HepG2 (cell line): Measurements from ENCODE around the gene COMMD1. TPM values are rescaled to one million over a fixed set of nuclear protein-coding genes. Genes with fewer than 3 reads are reported as not detected.

Source experiments
- AKAP8 ChIP-seq: sonication (generic); formaldehyde crosslinking; IDR thresholded peaks from 2 replicates; pipeline ENCODE4 v1.5.1; 2020; ENCODE audit warnings: mild to moderate bottlenecking, missing genetic modification reagents
- CAMTA2 ChIP-seq: sonication (generic); formaldehyde crosslinking; IDR thresholded peaks from 2 replicates; pipeline ENCODE4 v1.4.0; 2020; ENCODE audit warnings: mild to moderate bottlenecking, missing genetic modification reagents, borderline replicate concordance
- GTF2F1 ChIP-seq: fragments of 150-350 bp; IDR thresholded peaks from 2 replicates; pipeline ENCODE4 v1.6.1; 2014; ENCODE audit warnings: low read length
- NFRKB ChIP-seq: fragments of 450-650 bp; IDR thresholded peaks from 2 replicates; pipeline ENCODE4 v1.6.1; 2017
- NPAS2 ChIP-seq: sonication (generic); formaldehyde crosslinking; IDR thresholded peaks from 2 replicates; pipeline ENCODE4 v1.8.0; 2022; ENCODE audit warnings: mild to moderate bottlenecking, missing genetic modification reagents, borderline replicate concordance
- NRL ChIP-seq: sonication (generic); formaldehyde crosslinking; IDR thresholded peaks from 2 replicates; pipeline ENCODE4 v1.5.0; 2020; ENCODE audit warnings: missing genetic modification reagents, mild to moderate bottlenecking, moderate library complexity, borderline replicate concordance
- SMC3 ChIP-seq: IDR thresholded peaks from 2 replicates; pipeline ENCODE4 v1.6.1; 2011; ENCODE audit warnings: low read length, improper control_type of control experiment
- STAT5B ChIP-seq: sonication (generic); formaldehyde crosslinking; IDR thresholded peaks from 2 replicates; pipeline ENCODE4 v1.4.0; 2020; ENCODE audit warnings: missing genetic modification reagents
- ZBTB21 ChIP-seq: sonication (generic); formaldehyde crosslinking; IDR thresholded peaks from 2 replicates; pipeline ENCODE4 v1.4.0; 2020; ENCODE audit warnings: missing genetic modification reagents
- ZNF331 ChIP-seq: sonication (generic); formaldehyde crosslinking; IDR thresholded peaks from 2 replicates; pipeline ENCODE4 v1.4.0; 2020; ENCODE audit warnings: missing genetic modification reagents
- ZNF546 ChIP-seq: sonication (generic); formaldehyde crosslinking; conservative IDR thresholded peaks from 2 replicates; pipeline ENCODE4 v1.8.1; 2023; ENCODE audit warnings: mild to moderate bottlenecking, missing genetic modification reagents
- ZNF83 ChIP-seq: sonication (generic); formaldehyde crosslinking; IDR thresholded peaks from 2 replicates; pipeline ENCODE4 v1.4.0; 2020; ENCODE audit warnings: missing genetic modification reagents, mild to moderate bottlenecking, borderline replicate concordance
- polyA plus RNA-seq, 8 experiments: library from polyadenylated mRNA; depleted of rRNA in 3 of 8; stranded (reverse) in 7 of 8; unstranded in 1 of 8; fragments of >200 nt; fragmentation: Illumina TruSeq in 4 of 8; extraction: Trizol in 4 of 8; gene quantifications; 2 replicates each; pipeline versions ENCODE4 v1.2.1 to v1.2.3, GENCODE V29; 2011 to 2016; ENCODE audit warnings: low read depth in 4 of 8, missing spikeins in 1 of 8, mixed read lengths in 1 of 8; ENCODE audit not compliant: insufficient read depth in 1 of 8
- total RNA-seq, 5 experiments: library from RNA; depleted of rRNA; stranded (reverse); fragments of >200 nt; fragmentation: Illumina TruSeq; extraction: Trizol; gene quantifications; 2 replicates each; pipeline ENCODE4 v1.2.3, GENCODE V29; 2016; ENCODE audit warnings: low read depth in 1 of 5
- TF ChIP-seq, protein P1 (sequence below): sonication (generic); formaldehyde crosslinking; IDR thresholded peaks from 2 replicates; pipeline ENCODE4 v1.8.1; 2023; ENCODE audit warnings: missing genetic modification reagents, inconsistent platforms, borderline replicate concordance
- TF ChIP-seq, protein P2 (sequence below): sonication (generic); formaldehyde crosslinking; IDR thresholded peaks from 2 replicates; pipeline ENCODE4 v1.9.0; 2021; ENCODE audit warnings: missing genetic modification reagents, borderline replicate concordance
- TF ChIP-seq, protein P3 (sequence below): sonication (generic); formaldehyde crosslinking; IDR thresholded peaks from 2 replicates; pipeline ENCODE4 v1.4.0; 2020; ENCODE audit warnings: missing genetic modification reagents
- TF ChIP-seq, protein P4 (sequence below): sonication (generic); formaldehyde crosslinking; IDR thresholded peaks from 2 replicates; pipeline ENCODE4 v1.4.0; 2020; ENCODE audit warnings: missing genetic modification reagents, borderline replicate concordance
- TF ChIP-seq, protein P5 (sequence below), 2 experiments: fragments of 450-650 bp in 1 of 2; sonication (generic) in 1 of 2; formaldehyde crosslinking; IDR thresholded peaks; 2 replicates each; pipeline versions ENCODE4 v1.5.0 to v1.8.0; 2020 to 2022; ENCODE audit warnings: mild to moderate bottlenecking in 1 of 2, missing genetic modification reagents in 1 of 2

The COMMD1 gene
- total and polyA plus RNA-seq, 2 of the 13 experiments (the other 11 are each of a cell fraction or from before 2014, with no cell fraction given): 25.7 to 105 TPM

DNA sequence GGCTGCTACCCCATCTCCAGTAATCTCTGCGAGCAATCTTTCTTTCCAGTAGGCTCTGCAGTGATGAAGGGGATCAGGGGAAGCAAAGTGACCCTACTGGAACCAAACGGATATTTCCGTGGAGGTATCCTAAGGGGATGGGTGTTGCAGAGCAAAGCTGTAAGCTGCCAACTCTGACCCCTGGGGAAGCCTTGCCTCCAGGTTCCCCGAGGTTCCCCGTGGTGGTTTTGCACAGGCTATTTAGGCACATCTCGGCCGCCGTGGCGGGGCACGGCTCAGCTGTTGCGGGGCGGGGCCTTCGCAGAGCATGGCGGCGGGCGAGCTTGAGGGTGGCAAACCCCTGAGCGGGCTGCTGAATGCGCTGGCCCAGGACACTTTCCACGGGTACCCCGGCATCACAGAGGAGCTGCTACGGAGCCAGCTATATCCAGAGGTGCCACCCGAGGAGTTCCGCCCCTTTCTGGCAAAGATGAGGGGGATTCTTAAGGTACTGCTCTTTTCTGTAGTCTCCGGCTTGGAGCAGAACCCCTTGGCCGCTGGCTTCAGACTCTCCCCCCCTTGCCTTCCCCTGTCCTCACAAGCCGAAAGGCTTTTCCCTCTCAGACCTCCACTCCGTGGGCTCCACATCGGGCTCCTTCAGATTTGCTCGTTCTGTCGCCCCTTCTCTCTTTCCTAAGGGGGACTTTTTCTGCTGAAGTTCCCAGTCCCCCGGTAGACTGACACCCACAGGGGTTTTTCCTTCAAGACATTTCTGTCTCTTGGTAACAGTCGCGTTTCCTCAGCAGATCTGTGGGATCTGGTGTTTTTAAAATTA is at the start of gene COMMD1 (continued):
- TF ChIP-seq, protein P1, sequence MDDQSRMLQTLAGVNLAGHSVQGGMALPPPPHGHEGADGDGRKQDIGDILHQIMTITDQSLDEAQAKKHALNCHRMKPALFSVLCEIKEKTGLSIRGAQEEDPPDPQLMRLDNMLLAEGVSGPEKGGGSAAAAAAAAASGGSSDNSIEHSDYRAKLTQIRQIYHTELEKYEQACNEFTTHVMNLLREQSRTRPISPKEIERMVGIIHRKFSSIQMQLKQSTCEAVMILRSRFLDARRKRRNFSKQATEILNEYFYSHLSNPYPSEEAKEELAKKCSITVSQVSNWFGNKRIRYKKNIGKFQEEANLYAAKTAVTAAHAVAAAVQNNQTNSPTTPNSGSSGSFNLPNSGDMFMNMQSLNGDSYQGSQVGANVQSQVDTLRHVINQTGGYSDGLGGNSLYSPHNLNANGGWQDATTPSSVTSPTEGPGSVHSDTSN: no peak
- TF ChIP-seq ZBTB21 (CRISPR knock-in tag) (no peak), ZNF546 (CRISPR knock-in tag) (no peak), ZNF83 (CRISPR knock-in tag) (no peak), SMC3 (no peak), CAMTA2 (CRISPR knock-in tag) (0 out of 2 replicates have a peak, but pooled peaks have one; percentile 72), ZNF331 (CRISPR knock-in tag) (peak; percentile 94; the same call in 1 of the 2 replicates), GTF2F1 (0 out of 2 replicates have a peak, but pooled peaks have one; percentile 37), NRL (CRISPR knock-in tag) (peak; percentile 77; the same call in 1 of the 2 replicates), AKAP8 (no peak), NPAS2 (CRISPR knock-in tag) (no peak), STAT5B (CRISPR knock-in tag) (no peak), NFRKB (no peak)
- TF ChIP-seq, protein P2, sequence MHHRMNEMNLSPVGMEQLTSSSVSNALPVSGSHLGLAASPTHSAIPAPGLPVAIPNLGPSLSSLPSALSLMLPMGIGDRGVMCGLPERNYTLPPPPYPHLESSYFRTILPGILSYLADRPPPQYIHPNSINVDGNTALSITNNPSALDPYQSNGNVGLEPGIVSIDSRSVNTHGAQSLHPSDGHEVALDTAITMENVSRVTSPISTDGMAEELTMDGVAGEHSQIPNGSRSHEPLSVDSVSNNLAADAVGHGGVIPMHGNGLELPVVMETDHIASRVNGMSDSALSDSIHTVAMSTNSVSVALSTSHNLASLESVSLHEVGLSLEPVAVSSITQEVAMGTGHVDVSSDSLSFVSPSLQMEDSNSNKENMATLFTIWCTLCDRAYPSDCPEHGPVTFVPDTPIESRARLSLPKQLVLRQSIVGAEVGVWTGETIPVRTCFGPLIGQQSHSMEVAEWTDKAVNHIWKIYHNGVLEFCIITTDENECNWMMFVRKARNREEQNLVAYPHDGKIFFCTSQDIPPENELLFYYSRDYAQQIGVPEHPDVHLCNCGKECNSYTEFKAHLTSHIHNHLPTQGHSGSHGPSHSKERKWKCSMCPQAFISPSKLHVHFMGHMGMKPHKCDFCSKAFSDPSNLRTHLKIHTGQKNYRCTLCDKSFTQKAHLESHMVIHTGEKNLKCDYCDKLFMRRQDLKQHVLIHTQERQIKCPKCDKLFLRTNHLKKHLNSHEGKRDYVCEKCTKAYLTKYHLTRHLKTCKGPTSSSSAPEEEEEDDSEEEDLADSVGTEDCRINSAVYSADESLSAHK (CRISPR knock-in tag): no peak
- TF ChIP-seq, protein P3, sequence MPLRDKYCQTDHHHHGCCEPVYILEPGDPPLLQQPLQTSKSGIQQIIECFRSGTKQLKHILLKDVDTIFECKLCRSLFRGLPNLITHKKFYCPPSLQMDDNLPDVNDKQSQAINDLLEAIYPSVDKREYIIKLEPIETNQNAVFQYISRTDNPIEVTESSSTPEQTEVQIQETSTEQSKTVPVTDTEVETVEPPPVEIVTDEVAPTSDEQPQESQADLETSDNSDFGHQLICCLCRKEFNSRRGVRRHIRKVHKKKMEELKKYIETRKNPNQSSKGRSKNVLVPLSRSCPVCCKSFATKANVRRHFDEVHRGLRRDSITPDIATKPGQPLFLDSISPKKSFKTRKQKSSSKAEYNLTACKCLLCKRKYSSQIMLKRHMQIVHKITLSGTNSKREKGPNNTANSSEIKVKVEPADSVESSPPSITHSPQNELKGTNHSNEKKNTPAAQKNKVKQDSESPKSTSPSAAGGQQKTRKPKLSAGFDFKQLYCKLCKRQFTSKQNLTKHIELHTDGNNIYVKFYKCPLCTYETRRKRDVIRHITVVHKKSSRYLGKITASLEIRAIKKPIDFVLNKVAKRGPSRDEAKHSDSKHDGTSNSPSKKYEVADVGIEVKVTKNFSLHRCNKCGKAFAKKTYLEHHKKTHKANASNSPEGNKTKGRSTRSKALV (CRISPR knock-in tag): no peak
- TF ChIP-seq, protein P4, sequence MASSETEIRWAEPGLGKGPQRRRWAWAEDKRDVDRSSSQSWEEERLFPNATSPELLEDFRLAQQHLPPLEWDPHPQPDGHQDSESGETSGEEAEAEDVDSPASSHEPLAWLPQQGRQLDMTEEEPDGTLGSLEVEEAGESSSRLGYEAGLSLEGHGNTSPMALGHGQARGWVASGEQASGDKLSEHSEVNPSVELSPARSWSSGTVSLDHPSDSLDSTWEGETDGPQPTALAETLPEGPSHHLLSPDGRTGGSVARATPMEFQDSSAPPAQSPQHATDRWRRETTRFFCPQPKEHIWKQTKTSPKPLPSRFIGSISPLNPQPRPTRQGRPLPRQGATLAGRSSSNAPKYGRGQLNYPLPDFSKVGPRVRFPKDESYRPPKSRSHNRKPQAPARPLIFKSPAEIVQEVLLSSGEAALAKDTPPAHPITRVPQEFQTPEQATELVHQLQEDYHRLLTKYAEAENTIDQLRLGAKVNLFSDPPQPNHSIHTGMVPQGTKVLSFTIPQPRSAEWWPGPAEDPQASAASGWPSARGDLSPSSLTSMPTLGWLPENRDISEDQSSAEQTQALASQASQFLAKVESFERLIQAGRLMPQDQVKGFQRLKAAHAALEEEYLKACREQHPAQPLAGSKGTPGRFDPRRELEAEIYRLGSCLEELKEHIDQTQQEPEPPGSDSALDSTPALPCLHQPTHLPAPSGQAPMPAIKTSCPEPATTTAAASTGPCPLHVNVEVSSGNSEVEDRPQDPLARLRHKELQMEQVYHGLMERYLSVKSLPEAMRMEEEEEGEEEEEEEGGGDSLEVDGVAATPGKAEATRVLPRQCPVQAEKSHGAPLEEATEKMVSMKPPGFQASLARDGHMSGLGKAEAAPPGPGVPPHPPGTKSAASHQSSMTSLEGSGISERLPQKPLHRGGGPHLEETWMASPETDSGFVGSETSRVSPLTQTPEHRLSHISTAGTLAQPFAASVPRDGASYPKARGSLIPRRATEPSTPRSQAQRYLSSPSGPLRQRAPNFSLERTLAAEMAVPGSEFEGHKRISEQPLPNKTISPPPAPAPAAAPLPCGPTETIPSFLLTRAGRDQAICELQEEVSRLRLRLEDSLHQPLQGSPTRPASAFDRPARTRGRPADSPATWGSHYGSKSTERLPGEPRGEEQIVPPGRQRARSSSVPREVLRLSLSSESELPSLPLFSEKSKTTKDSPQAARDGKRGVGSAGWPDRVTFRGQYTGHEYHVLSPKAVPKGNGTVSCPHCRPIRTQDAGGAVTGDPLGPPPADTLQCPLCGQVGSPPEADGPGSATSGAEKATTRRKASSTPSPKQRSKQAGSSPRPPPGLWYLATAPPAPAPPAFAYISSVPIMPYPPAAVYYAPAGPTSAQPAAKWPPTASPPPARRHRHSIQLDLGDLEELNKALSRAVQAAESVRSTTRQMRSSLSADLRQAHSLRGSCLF: no peak
- TF ChIP-seq, protein P5, sequence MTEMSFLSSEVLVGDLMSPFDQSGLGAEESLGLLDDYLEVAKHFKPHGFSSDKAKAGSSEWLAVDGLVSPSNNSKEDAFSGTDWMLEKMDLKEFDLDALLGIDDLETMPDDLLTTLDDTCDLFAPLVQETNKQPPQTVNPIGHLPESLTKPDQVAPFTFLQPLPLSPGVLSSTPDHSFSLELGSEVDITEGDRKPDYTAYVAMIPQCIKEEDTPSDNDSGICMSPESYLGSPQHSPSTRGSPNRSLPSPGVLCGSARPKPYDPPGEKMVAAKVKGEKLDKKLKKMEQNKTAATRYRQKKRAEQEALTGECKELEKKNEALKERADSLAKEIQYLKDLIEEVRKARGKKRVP (CRISPR knock-in tag; IDR thresholded peaks at IDR 0.05): 0 out of 4 replicates have a peak, but pooled peaks of 1 of the 2 experiments have one; percentile 36
